Gastroesophageal sphincter (tissue), 3 donors: ENCODE results near the gene PRKN.

ENCODE experiments used
- CTCF ChIP-seq, 4 experiments: fragments of 200-600 bp in 2 of 4; fragments of 450-650 bp in 2 of 4; sonication (generic) in 1 of 4; IDR thresholded peaks; one replicate each; pipeline ENCODE4 v1.5.1; 2017 to 2019; ENCODE audit warnings: antibody characterized with exemption in 4 of 4, mild to moderate bottlenecking in 2 of 4, moderate library complexity in 2 of 4
- POLR2A ChIP-seq, 2 donors: fragments of 450-650 bp; IDR thresholded peaks; one replicate each; pipeline ENCODE4 v1.6.1; 2017; ENCODE audit warnings: antibody characterized with exemption in 2 of 2, mild to moderate bottlenecking in 2 of 2, moderate library complexity in 1 of 2

GRCh38 chr6:161803131-161803530 lies 924.4 kb downstream of the PRKN start:
- TF ChIP-seq POLR2A (IDR thresholded peaks at IDR 0.05) (no peak), CTCF (IDR thresholded peaks at IDR 0.05) (no peak)
